ENCODE measurements around the gene ARHGAP26.

The ARHGAP26 gene

GRCh38 chr5:142881076-142881783 lies 111.1 kb downstream of the ARHGAP26 start:
- no peak for DNase-seq

GRCh38 chr5:142881784-142882126 lies 111.6 kb downstream of the ARHGAP26 start:
- no peak for DNase-seq

GRCh38 chr5:142883025-142883424 lies 112.8 kb downstream of the ARHGAP26 start:
- no peak for DNase-seq

GRCh38 chr5:142883438-142883837 lies 113.3 kb downstream of the ARHGAP26 start:
- DNase-seq = no peak

DNA sequence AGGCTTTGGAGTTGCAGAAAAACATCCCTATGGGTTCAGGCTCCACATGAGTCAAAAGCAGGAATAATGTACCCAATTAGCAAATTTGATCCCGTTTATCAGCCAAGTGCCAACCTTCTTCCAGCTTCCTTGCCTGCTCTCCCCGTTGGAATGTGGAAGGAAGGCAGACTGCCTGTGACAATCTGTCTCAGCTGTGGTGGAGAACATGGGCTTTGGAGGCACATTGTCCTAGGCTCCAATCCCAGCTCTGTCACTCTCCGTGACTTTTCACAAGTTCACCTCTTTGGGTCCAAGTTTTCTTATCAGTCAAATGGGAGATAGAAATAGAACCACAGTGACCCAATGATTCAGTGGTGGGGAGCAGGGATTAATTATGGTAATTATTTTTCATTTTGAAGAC lies 113.9 kb downstream of the ARHGAP26 start:
- no peak for DNase-seq

DNA sequence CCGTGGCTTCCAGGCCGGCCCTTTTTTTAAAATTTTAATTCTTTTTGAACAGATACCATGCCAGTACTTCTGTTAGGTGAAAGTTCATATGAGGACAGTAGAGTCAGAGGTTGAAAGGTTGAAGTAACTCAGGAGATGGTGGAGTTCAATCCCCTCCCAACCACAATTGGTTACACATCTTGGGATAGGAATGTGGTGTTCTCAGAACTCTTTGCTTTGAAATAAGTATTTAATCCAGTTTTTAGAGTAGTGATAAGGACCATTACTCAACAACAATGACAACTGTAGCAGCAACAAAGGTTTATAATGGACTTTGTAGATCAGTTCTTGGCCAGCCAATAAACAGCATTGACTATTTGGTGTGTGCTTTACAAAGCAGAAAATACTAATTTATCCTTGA lies 116.0 kb downstream of the ARHGAP26 start:
- no peak for DNase-seq

GRCh38 chr5:142886956-142887355 lies 116.8 kb downstream of the ARHGAP26 start:
- no peak for DNase-seq

GRCh38 chr5:142888469-142889085 lies 118.4 kb downstream of the ARHGAP26 start:
- DNase-seq = no peak

DNA sequence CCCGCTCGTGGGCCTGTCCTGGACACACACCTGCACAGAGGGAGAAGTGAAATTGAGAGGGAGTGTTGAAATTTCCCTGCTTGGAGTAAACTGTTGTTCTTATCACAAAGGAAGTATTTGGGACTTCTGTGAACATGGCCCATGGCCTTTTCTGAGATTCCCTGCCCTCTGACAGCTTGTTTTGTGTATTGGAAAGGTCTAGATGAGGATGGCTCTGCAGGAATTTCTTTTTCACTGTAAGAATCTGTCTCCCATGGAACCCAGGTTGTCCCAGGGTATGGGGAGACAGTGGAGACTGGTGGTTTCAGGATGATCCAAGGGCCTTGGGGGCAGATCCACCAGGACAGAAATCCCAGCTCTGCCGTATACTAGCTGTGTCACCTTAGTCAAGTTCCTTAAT lies 121.8 kb downstream of the ARHGAP26 start:
- no peak for DNase-seq

DNA sequence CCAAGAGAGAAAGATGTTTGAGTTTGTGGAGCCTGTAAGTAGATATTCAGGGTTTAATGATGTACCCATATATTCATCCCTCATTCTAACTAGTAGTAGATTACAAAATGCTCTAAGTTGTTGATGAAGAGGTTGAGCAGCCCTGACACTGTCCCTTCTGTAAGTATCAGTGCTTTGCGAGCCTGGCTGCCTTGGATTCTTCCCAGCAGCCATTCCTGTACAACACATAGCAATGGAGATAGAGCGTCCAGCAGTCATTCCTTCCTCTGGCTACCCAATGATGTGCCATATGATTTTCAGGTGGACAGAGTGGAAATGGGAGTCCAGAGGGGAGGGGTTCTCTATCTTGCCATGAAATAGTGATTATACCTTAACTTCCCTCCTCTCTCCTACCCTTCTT lies 124.1 kb downstream of the ARHGAP26 start:
- DNase-seq = no peak

DNA sequence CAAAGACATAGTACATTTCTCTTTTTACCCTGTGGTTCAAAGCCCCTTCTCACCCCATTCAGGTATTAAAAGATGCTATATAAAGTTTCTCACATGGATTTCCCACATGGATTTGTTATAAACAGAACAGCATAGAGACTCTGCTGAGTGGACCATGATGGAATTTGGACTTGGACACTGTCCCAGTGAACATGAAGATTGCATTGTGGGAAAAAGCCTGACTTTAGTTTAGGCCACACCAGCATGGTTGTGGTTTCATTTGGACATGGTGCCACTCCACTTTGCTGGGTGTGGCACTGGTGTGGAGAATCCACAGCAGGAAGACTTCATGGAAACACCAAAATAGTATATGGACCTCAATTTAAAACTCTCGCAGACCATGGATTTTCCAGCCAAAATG lies 124.6 kb downstream of the ARHGAP26 start:
- DNase-seq = no peak

DNA sequence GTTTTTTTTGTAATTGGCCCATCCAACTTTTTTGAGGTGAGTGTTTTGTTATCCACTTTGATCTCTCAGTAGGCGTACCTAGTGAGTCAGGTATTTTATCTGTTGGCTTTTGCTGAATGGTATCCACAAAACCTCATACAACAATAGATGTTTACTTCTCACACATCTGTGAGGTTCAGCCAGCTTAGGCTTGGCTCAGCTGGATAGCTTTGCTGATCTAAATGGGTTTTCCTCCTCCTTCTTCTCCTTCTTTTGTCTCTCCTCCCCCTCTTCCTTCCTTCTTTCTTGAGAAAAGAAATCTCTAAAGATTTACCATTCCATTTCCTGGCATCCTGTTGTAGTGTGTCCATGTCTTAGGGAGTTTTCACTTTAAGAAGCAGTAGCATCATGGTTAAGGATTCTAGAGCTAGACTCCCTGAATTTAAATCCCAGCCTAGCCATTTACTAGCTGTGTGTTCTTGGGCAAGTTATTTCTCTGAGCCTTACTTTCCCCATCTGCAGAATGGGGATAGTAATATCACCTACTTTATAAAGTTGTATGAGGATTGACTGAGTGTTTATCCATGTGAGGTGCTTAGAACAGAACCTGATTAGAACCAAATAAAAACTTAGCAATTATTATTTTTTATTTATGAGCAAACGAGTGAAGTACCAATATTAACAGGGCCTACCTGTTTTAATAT lies 126.3 kb downstream of the ARHGAP26 start:
- no peak for DNase-seq

GRCh38 chr5:142897328-142897727 lies 127.2 kb downstream of the ARHGAP26 start:
- DNase-seq = no peak

GRCh38 chr5:142900927-142901326 lies 130.8 kb downstream of the ARHGAP26 start:
- peak; percentile 19 for DNase-seq

- DNase-seq = no peak
Observed at GRCh38 chr5:142901476-142902185, 131.5 kb downstream of the ARHGAP26 start.

DNA sequence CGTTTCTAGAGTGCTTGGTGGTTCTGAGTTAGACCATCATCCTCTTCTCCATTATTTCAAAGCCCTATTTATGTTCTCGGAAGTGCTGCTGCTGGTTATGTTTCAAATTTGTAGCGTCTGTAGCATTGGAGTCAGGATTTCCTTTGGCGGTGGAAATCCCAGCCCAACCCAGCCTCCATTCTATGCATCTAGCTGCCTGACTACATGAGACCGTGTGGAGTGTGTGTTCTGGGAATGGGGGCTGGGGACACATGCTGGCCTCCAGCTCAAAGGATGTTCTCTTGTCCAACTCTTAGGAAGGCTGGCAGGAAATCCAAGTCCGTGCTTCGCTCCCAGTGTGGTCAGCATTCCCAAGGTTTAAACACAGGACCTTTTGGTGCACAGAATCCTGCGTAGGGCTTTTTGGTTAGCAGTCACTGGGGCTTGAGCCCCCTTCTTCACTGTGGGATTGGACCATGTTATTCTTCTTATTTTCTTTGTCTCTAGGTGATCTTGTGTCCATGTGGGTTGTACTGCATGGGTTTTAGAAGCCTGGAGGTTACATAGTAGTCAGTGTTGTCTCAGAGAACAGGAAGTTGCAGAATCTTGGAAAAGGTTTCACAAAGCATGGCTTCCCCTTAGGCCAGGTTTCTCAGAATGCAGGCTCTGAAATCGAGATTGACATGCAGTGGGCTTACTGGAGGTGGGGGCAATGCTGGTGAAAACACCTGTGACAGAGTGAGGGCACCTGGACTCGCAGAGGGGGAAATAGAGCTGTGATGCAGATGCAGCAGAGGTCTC lies 132.2 kb downstream of the ARHGAP26 start:
- no peak for DNase-seq

- no peak for DNase-seq
Observed at GRCh38 chr5:142904416-142904815, 134.2 kb downstream of the ARHGAP26 start.

GRCh38 chr5:142905348-142905747 lies 135.2 kb downstream of the ARHGAP26 start:
- no peak for DNase-seq

DNA sequence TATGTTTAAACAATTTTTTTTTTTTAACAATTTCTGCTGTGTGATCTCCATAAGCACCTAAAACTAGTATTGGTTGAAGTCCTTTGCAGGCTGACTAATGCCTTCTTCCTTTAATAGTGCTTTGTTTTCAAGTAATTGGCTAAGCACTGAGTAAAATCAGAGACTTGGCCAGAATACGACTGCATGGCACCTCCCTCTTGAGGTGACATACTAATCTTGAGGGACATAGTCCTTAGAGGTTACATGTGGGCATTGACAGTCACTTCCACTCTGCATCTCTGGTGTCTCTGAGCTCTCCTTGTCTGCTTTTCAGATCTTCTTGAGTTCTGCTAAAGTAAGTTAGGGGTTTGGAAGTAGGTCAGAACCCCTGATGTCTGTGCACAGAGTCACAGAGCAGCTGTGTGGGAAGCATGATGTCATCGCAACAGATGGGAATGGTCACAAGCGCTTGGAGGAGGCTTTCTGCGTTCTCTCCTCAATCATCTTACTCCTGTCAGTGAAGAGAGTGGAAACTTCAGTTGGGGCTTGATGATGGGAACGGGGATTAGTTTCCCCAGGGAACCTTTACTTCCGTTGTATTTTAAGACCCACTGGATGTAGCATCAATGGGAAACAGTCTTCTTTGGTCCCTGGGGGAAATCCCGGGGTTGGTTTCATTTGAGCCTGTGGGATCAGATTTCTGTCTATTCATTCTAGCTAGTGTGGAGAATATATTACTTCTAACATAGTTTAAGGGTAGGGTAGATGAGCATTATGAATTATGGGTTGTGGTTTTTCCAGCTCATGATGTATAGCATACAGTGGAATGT lies 136.9 kb downstream of the ARHGAP26 start:
- no peak for DNase-seq

DNA sequence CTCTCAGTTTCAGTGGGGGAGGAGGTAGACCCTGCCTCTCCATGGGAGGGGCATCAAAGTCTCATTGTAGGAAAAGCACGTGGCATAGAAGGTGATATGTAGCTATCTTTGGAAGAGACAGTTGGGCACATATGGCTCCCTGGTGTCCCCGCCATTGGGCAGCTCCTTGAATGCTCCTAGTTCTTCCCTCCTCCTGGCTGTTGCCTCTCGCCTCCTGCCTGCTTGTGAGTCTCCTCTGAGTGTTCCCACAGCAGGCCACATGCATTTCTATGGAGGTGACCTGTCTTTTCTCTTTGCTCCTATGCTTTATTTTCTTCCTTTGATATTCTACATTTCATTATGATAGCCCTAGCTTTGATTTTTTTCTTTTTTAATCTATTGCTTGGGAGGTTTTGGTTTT lies 138.5 kb downstream of the ARHGAP26 start:
- DNase-seq = no peak

DNA sequence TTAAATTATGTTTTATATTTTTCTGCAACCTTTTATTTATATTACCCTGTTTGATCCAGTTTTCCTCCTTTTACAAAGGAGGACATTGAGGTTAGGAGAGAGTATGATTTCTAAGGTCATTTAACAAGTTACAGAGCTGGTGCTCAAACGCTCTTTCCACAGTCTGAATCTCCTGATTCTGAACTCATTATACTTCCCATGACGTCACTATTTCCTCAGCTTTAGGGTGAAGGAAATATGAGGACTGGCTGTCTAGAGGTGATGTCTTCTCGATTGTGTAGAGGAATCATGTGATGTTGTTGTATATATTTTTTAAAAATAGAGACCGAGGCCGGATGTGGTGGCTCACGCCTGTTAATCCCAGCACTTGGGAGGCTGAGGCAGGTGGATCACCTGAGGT lies 140.0 kb downstream of the ARHGAP26 start:
- DNase-seq = no peak

DNA sequence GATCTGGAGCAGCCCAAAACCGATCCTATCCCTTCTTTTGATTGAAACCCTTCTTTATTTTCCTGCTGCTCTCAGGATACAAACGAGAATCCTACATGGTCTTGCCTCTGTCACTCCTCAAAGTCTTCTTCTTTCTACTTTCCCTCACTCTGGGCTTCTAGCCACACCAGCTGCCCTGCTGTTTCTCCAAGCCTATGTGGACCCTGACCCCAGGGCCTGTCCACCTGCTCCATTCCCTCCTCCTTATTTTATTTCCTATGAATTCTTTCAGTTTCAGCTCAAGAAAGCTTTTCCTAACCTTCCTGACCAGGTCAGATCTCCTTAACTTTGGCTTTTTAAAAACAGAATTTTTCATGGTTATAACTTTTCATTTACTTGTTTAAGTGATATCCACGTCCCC lies 141.0 kb downstream of the ARHGAP26 start:
- DNase-seq = no peak

All from NCI-H1048 (cell line).